HCT116 (cell line): ENCODE results near the gene BRINP3. TPM values are rescaled to one million over a fixed set of nuclear protein-coding genes. Genes with fewer than 3 reads are reported as not detected.
A peak's percentile ranks its signal among the peaks of the same experiment; 100 is the strongest.

ENCODE experiments used
- ATAC-seq: fragments of 200-7000 bp; cut with Tn5 transposase; 2 replicates; pipeline ENCODE4 v1.9.1; 2020; ENCODE audit warnings: mild to moderate bottlenecking, moderate library complexity
- BruUV-seq: library from RNA; stranded (reverse); fragments of 400-500 nt; replicated peaks from 2 replicates; lab custom pipeline; 2021; lab: Mats Ljungman, UMichigan
- CTCF ChIA-PET: fragments of 300-600 bp; sonication (Branson Sonifier 250); formaldehyde crosslinking; loops from one replicate; lab custom pipeline; 2021; ENCODE audit warnings: antibody characterized with exemption; lab: Charles Lee
- POLR2A ChIA-PET: fragments of 300-600, 350-600 bp; sonication (Branson Sonifier 250); formaldehyde crosslinking; loops from one replicate; lab custom pipeline; 2021; ENCODE audit warnings: antibody characterized with exemption; lab: Charles Lee
- RAD21 ChIA-PET, 2 experiments: fragments of 300-600 bp; sonication (Branson Sonifier 250); formaldehyde crosslinking; loops; one replicate each; lab custom pipeline; 2023; ENCODE audit warnings: low total read pairs in 2 of 2; ENCODE audit not compliant: uncharacterized antibody in 2 of 2, unreplicated experiment in 2 of 2, low non-redundant PET in 1 of 2; lab: Charles Lee
- DNase-seq: peaks from one replicate; pipeline ENCODE4 v3.0.0-alpha.2; 2010; ENCODE audit warnings: low read depth, low spot score
- H2AFZ ChIP-seq: fragments of 200-600 bp; shearing (Covaris generic), sonication (generic); 2 replicates; pipeline ENCODE4 v1.6.1; 2017; ENCODE audit warnings: low read depth, mixed run types, mixed read lengths, antibody characterized with exemption, low read length; ENCODE audit not compliant: poor library complexity, severe bottlenecking
- H3K27ac ChIP-seq: 2 replicates; pipeline ENCODE4 v1.5.1; 2012; ENCODE audit warnings: low read depth, low read length
- H3K27me3 ChIP-seq: fragments of 200-600 bp; sonication (generic); 2 replicates; pipeline ENCODE4 v1.6.1; 2016; ENCODE audit warnings: mixed run types, low read length, mixed read lengths; ENCODE audit not compliant: insufficient read depth
- H3K36me3 ChIP-seq, 2 experiments: fragments of 200-500 bp in 1 of 2; fragments of 200-600 bp in 1 of 2; sonication (Bioruptor generic) in 1 of 2; sonication (generic) in 1 of 2; 2 replicates each; pipeline versions ENCODE4 v1.5.1 to v1.6.1; 2014 to 2016; ENCODE audit warnings: low read length in 2 of 2, inconsistent platforms in 1 of 2, mixed read lengths in 1 of 2, mixed run types in 1 of 2; ENCODE audit not compliant: insufficient read depth in 2 of 2, control insufficient read depth in 1 of 2
- H3K4me1 ChIP-seq, 2 experiments: fragments of 200-600 bp in 1 of 2; sonication (generic) in 1 of 2; 2 replicates each; pipeline versions ENCODE4 v1.5.1 to v1.6.1; 2012 to 2017; ENCODE audit warnings: low read length in 2 of 2, inconsistent platforms in 1 of 2, mild to moderate bottlenecking in 1 of 2, mixed read lengths in 1 of 2, mixed run types in 1 of 2, moderate library complexity in 1 of 2; ENCODE audit not compliant: insufficient read depth in 2 of 2, control insufficient read depth in 1 of 2
- H3K4me2 ChIP-seq: fragments of 200-600 bp; sonication (generic); 2 replicates; pipeline ENCODE4 v1.6.1; 2017; ENCODE audit warnings: mixed run types, low read length, mixed read lengths
- H3K4me3 ChIP-seq, 2 experiments: fragments of 200-600 bp in 1 of 2; sonication (generic) in 1 of 2; replicated peaks in 1 of 2; 2 replicates each; pipeline ENCODE4 v1.5.1; 2011 to 2016; ENCODE audit warnings: low read length in 2 of 2, control low read depth in 1 of 2, low read depth in 1 of 2, mild to moderate bottlenecking in 1 of 2, mixed read lengths in 1 of 2, mixed run types in 1 of 2
- H3K79me2 ChIP-seq: fragments of 200-600 bp; sonication (generic); 2 replicates; pipeline ENCODE4 v1.6.1; 2017; ENCODE audit warnings: mild to moderate bottlenecking, mixed run types, low read length, moderate library complexity, mixed read lengths; ENCODE audit not compliant: insufficient read depth
- H3K9ac ChIP-seq: fragments of 200-600 bp; sonication (generic); 2 replicates; pipeline ENCODE4 v1.6.1; 2016; ENCODE audit warnings: low read length, mixed read lengths
- H3K9me2 ChIP-seq: fragments of 200-600 bp; sonication (generic), shearing (Covaris generic); 2 replicates; pipeline ENCODE4 v1.6.1; 2017; ENCODE audit warnings: mixed run types, mild to moderate bottlenecking, moderate library complexity; ENCODE audit not compliant: insufficient read depth
- H3K9me3 ChIP-seq, 2 experiments: fragments of 200-500 bp in 1 of 2; fragments of 200-600 bp in 1 of 2; sonication (Bioruptor generic) in 1 of 2; sonication (generic) in 1 of 2; 2 replicates each; pipeline ENCODE4 v1.6.1; 2014 to 2017; ENCODE audit warnings: low read length in 2 of 2, mixed read lengths in 2 of 2, inconsistent platforms in 1 of 2, low read depth in 1 of 2, mild to moderate bottlenecking in 1 of 2, mixed run types in 1 of 2, moderate library complexity in 1 of 2; ENCODE audit not compliant: control insufficient read depth in 1 of 2, insufficient read depth in 1 of 2
- H4K20me1 ChIP-seq: fragments of 200-600 bp; sonication (generic), shearing (Covaris generic); 2 replicates; pipeline ENCODE4 v1.6.1; 2017; ENCODE audit warnings: mixed run types, mild to moderate bottlenecking, moderate library complexity; ENCODE audit not compliant: insufficient read depth
- ATF3 ChIP-seq: IDR thresholded peaks from 2 replicates; pipeline ENCODE4 v1.6.1; 2012
- ELF1 ChIP-seq: IDR thresholded peaks from 2 replicates; pipeline ENCODE4 v1.6.1; 2012; ENCODE audit warnings: low read depth, borderline replicate concordance
- EZH2 ChIP-seq: fragments of 200-600 bp; sonication (generic); IDR thresholded peaks from 2 replicates; pipeline ENCODE4 v1.6.1; 2017; ENCODE audit warnings: antibody characterized with exemption, mixed run types
- EZH2phosphoT487 ChIP-seq: fragments of 200-600 bp; IDR thresholded peaks from 2 replicates; pipeline ENCODE4 v1.6.1; 2018; ENCODE audit warnings: antibody characterized with exemption, borderline replicate concordance
- FOSL1 ChIP-seq: IDR thresholded peaks from 2 replicates; pipeline ENCODE4 v1.6.1; 2012; ENCODE audit warnings: low read depth
- JUND ChIP-seq: IDR thresholded peaks from 2 replicates; pipeline ENCODE4 v1.6.1; 2012
- MAX ChIP-seq: IDR thresholded peaks from 2 replicates; pipeline ENCODE4 v1.6.1; 2012
- POLR2A ChIP-seq: IDR thresholded peaks from 2 replicates; pipeline ENCODE4 v1.7.0; 2011; ENCODE audit warnings: borderline replicate concordance; ENCODE audit not compliant: insufficient read depth, insufficient read length; ENCODE audit errors: extremely low read depth
- POLR2AphosphoS5 ChIP-seq: IDR thresholded peaks from 2 replicates; pipeline ENCODE4 v1.6.1; 2011; ENCODE audit warnings: mild to moderate bottlenecking, low read depth, low read length, moderate library complexity
- RAD21 ChIP-seq: IDR thresholded peaks from 2 replicates; pipeline ENCODE4 v1.6.1; 2012; ENCODE audit warnings: low read depth, mild to moderate bottlenecking
- SP1 ChIP-seq: IDR thresholded peaks from 2 replicates; pipeline ENCODE4 v1.6.1; 2012; ENCODE audit warnings: low read depth
- SRF ChIP-seq: IDR thresholded peaks from 2 replicates; pipeline ENCODE4 v1.6.1; 2012; ENCODE audit warnings: low read depth
- TCF7L2 ChIP-seq: IDR thresholded peaks from 2 replicates; pipeline ENCODE4 v1.7.0; 2011; ENCODE audit warnings: borderline replicate concordance, inconsistent platforms; ENCODE audit not compliant: insufficient read depth, insufficient read length; ENCODE audit errors: extremely low read depth
- ZBTB33 ChIP-seq: IDR thresholded peaks from 2 replicates; pipeline ENCODE4 v1.6.1; 2011; ENCODE audit warnings: mild to moderate bottlenecking, low read length, moderate library complexity; ENCODE audit not compliant: insufficient replicate concordance; ENCODE audit errors: extremely low read depth
- intact Hi-C: fragments of 100-400 bp; cut with micrococcal nuclease; formaldehyde crosslinking; loops from 2 replicates; pipeline ENCODE4 v1.10.0; 2022
- total RNA-seq: library from RNA; stranded (reverse); gene quantifications from one replicate; pipeline ENCODE4 v1.2.1, GENCODE V29; 2021; ENCODE audit not compliant: unreplicated experiment

The BRINP3 gene
- total RNA-seq, 1 experiment from 2014 or later, result not detected

GRCh38 chr1:190067592-190067991, 410.1 kb downstream of the BRINP3 start:
- TF ChIP-seq JUND (no peak), ATF3 (no peak), ZBTB33 (no peak), POLR2A (no peak), EZH2phosphoT487 (no peak), TCF7L2 (no peak)
- H3K79me2 ChIP-seq, result no peaks in the 10 kb centered on the region
- ATAC-seq, result no peak
- ChIA-PET CTCF (no interaction called here), POLR2A (no interaction called here), RAD21 (no interaction called here)
- no peaks in the 10 kb centered on the region for H3K36me3 ChIP-seq
- no peak overlapping the region for H3K4me2 ChIP-seq
- peak overlapping the region; percentile 52 for H2AFZ ChIP-seq
- H3K9me3 ChIP-seq, result no peaks in the 10 kb centered on the region
- H3K4me1 ChIP-seq, result no peaks in the 10 kb centered on the region
- BruUV-seq, result no TSS peak
- H3K27me3 ChIP-seq, result no peaks in the 10 kb centered on the region
- intact Hi-C loops, result no loop called here
- H3K4me3 ChIP-seq, result no peak overlapping the region
- DNase-seq, result no peak
- H3K9ac ChIP-seq, result no peak overlapping the region
- H3K27ac ChIP-seq, result no peak overlapping the region
- no peaks in the 10 kb centered on the region for H3K9me2 ChIP-seq
- no peaks in the 10 kb centered on the region for H4K20me1 ChIP-seq

GRCh38 chr1:190066011-190066410, 411.7 kb downstream of the BRINP3 start:
- RAD21 ChIA-PET, result no interaction called here
- no peak overlapping the region for H2AFZ ChIP-seq
- no TSS peak for BruUV-seq
- CTCF ChIA-PET, result no interaction called here
- H3K36me3 ChIP-seq, result no peaks in the 10 kb centered on the region
- H3K4me3 ChIP-seq, result no peak overlapping the region
- no peaks in the 10 kb centered on the region for H3K79me2 ChIP-seq
- no peak overlapping the region for H3K27ac ChIP-seq
- DNase-seq, result no peak
- TF ChIP-seq ATF3 (no peak), ELF1 (no peak), RAD21 (no peak), EZH2phosphoT487 (no peak), EZH2 (no peak), MAX (no peak), SP1 (no peak), SRF (no peak), POLR2AphosphoS5 (no peak), FOSL1 (no peak), TCF7L2 (no peak)
- H3K27me3 ChIP-seq, result no peaks in the 10 kb centered on the region
- no peaks in the 10 kb centered on the region for H3K4me1 ChIP-seq
- H3K9ac ChIP-seq, result no peak overlapping the region
- no peak overlapping the region for H3K4me2 ChIP-seq
- intact Hi-C loops, result no loop called here
- POLR2A ChIA-PET, result interaction anchor here (0.6 kb wide), 1 partner anchor 13 kb away, joined by 3 read pairs; no protein-coding TSS in a partner anchor
- H4K20me1 ChIP-seq, result no peaks in the 10 kb centered on the region
- no peaks in the 10 kb centered on the region for H3K9me3 ChIP-seq
- no peaks in the 10 kb centered on the region for H3K9me2 ChIP-seq
- ATAC-seq, result no peak
